CD14-positive monocyte (primary cell): ENCODE results near the gene AR. TPM values are rescaled to one million over a fixed set of nuclear protein-coding genes. Genes with fewer than 3 reads are reported as not detected.

ENCODE experiments used
- DNase-seq, 3 donors: peaks; one replicate each; pipeline ENCODE4 v3.0.0-alpha.2; 2011 to 2022
- H2AFZ ChIP-seq: 2 replicates; pipeline ENCODE4 v1.6.0; 2012; ENCODE audit warnings: mild to moderate bottlenecking, low read depth, low read length, inconsistent platforms; ENCODE audit not compliant: insufficient read depth, poor library complexity, severe bottlenecking
- H3K27ac ChIP-seq, 2 donors: 1 replicate in 1 of 2; 2 replicates in 1 of 2; pipeline ENCODE4 v1.5.1; 2012 to 2013; ENCODE audit warnings: low read length in 2 of 2, control low read depth in 1 of 2, inconsistent platforms in 1 of 2, low read depth in 1 of 2, mild to moderate bottlenecking in 1 of 2
- H3K27me3 ChIP-seq, 2 donors: one replicate each; pipeline versions ENCODE4 v1.6.0 to v1.6.1; 2011 to 2013; ENCODE audit warnings: low read length in 2 of 2; ENCODE audit not compliant: control insufficient read depth in 2 of 2, insufficient read depth in 2 of 2
- H3K36me3 ChIP-seq, 2 donors: replicated peaks in 1 of 2; 1 replicate in 1 of 2; 2 replicates in 1 of 2; pipeline versions ENCODE4 v1.5.1 to v1.6.1; 2012 to 2013; ENCODE audit warnings: low read length in 2 of 2, control low read depth in 1 of 2, inconsistent platforms in 1 of 2, mild to moderate bottlenecking in 1 of 2; ENCODE audit not compliant: insufficient read depth in 2 of 2, control insufficient read depth in 1 of 2
- H3K4me1 ChIP-seq, 2 donors: 1 replicate in 1 of 2; 2 replicates in 1 of 2; pipeline versions ENCODE4 v1.5.1 to v1.6.1; 2012 to 2013; ENCODE audit warnings: low read length in 2 of 2, control low read depth in 1 of 2, inconsistent platforms in 1 of 2, mild to moderate bottlenecking in 1 of 2, moderate library complexity in 1 of 2; ENCODE audit not compliant: insufficient read depth in 2 of 2, control insufficient read depth in 1 of 2
- H3K4me2 ChIP-seq: replicated peaks from 2 replicates; pipeline ENCODE3; 2012; ENCODE audit warnings: low read length, moderate library complexity, mild to moderate bottlenecking; ENCODE audit not compliant: poor library complexity, severe bottlenecking; ENCODE audit errors: extremely low read depth
- H3K4me3 ChIP-seq, 3 experiments: fragments of 200-600 bp in 1 of 3; sonication (generic) in 1 of 3; replicated peaks in 1 of 3; 1 replicate in 2 of 3; 2 replicates in 1 of 3; pipeline ENCODE4 v1.5.1; 2011 to 2013; ENCODE audit warnings: low read length in 3 of 3, mild to moderate bottlenecking in 3 of 3, control low read depth in 2 of 3, low read depth in 2 of 3, inconsistent platforms in 1 of 3, moderate library complexity in 1 of 3
- H3K79me2 ChIP-seq: 2 replicates; pipeline ENCODE4 v1.6.0; 2012; ENCODE audit warnings: mild to moderate bottlenecking, control low read depth, inconsistent platforms, low read length, moderate library complexity; ENCODE audit not compliant: insufficient read depth
- H3K9ac ChIP-seq: 2 replicates; pipeline ENCODE4 v1.6.0; 2017; ENCODE audit warnings: low read length, mild to moderate bottlenecking; ENCODE audit not compliant: insufficient read depth, poor library complexity, severe bottlenecking
- H3K9me3 ChIP-seq, 2 donors: replicated peaks in 1 of 2; 1 replicate in 1 of 2; 2 replicates in 1 of 2; pipeline versions ENCODE4 v1.5.1 to v1.6.1; 2012 to 2013; ENCODE audit warnings: low read length in 2 of 2, control low read depth in 1 of 2; ENCODE audit not compliant: control insufficient read depth in 1 of 2, insufficient read depth in 1 of 2
- H4K20me1 ChIP-seq: 2 replicates; pipeline ENCODE4 v1.6.0; 2012; ENCODE audit warnings: mild to moderate bottlenecking, low read length, control low read depth, moderate library complexity; ENCODE audit not compliant: insufficient read depth
- H3K27ac Mint-ChIP-seq, 7 donors: one replicate each; pipeline ENCODE4 v1.8.0; 2020; ENCODE audit warnings: mild to moderate bottlenecking in 7 of 7, mixed read lengths in 7 of 7, moderate library complexity in 6 of 7, inconsistent platforms in 2 of 7
- H3K27me3 Mint-ChIP-seq, 3 donors: one replicate each; pipeline ENCODE4 v1.8.0; 2021 to 2022; ENCODE audit warnings: low read depth in 3 of 3, mild to moderate bottlenecking in 3 of 3, mixed read lengths in 3 of 3, moderate library complexity in 3 of 3, inconsistent platforms in 1 of 3
- H3K36me3 Mint-ChIP-seq, 2 donors: one replicate each; pipeline ENCODE4 v1.8.0; 2020; ENCODE audit warnings: mixed read lengths in 2 of 2, inconsistent platforms in 1 of 2, mild to moderate bottlenecking in 1 of 2
- H3K4me1 Mint-ChIP-seq: one replicate; pipeline ENCODE4 v1.8.0; 2020; ENCODE audit warnings: mild to moderate bottlenecking, mixed read lengths
- H3K4me3 Mint-ChIP-seq, 2 donors: one replicate each; pipeline ENCODE4 v1.8.0; 2020; ENCODE audit warnings: mild to moderate bottlenecking in 2 of 2, mixed read lengths in 2 of 2, moderate library complexity in 1 of 2
- H3K9me3 Mint-ChIP-seq, 7 donors: one replicate each; pipeline ENCODE4 v1.8.0; 2020 to 2022; ENCODE audit warnings: mixed read lengths in 7 of 7, mild to moderate bottlenecking in 6 of 7, moderate library complexity in 6 of 7, inconsistent platforms in 2 of 7
- CTCF ChIP-seq: fragments of 200-600 bp; IDR thresholded peaks from one replicate; pipeline ENCODE4 v1.8.0; 2022; ENCODE audit warnings: antibody characterized with exemption, mild to moderate bottlenecking
- WGBS: methylation state at CpG from one replicate; pipeline ENCODE4 v1.1.5; 2013; ENCODE audit warnings: missing lambda C conversion rate; ENCODE audit not compliant: insufficient coverage; 5-methylcytosine and 5-hydroxymethylcytosine counted together
- intact Hi-C, 2 donors: fragments of 100-400 bp; cut with micrococcal nuclease; formaldehyde crosslinking; loops; one replicate each; pipeline versions ENCODE4 v1.15.0 to v1.15.1; 2023
- polyA plus RNA-seq, 3 donors: library from polyadenylated mRNA; depleted of rRNA in 1 of 3; unstranded in 2 of 3; stranded (reverse) in 1 of 3; fragments of 300-500 nt in 2 of 3; fragments of >200 nt in 1 of 3; fragmentation: Illumina TruSeq in 2 of 3; gene quantifications; 1 replicate in 2 of 3; 2 replicates in 1 of 3; pipeline ENCODE4 v1.2.3, GENCODE V29; 2012 to 2021

Gene AR
- polyA plus RNA-seq, 3 donors: not detected

DNA sequence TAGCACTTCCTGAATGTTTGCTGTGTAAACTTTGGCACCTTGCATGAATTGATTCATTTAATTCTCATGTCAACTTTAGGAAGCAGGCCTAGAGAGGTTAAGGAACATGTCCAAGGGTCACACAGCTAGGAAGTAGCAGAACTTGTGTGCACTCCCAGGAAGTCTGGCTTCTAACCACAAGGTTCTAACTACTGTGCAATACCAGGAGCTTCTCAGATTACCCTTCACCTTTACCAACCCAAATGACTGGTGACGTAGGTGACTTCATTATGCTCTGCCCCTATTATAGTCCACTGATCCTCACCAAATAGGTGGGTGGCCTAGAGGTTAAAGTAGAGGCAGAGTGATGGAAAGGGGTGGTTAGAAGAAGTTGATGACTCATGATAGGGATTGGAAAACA is 14.4 kb downstream of the AR start:
- no peak overlapping the region for H3K27ac Mint-ChIP-seq
- Histone ChIP-seq H3K79me2 (no peaks in the 10 kb centered on the region), H3K9me3 (no peaks in the 10 kb centered on the region), H3K4me2 (no peak overlapping the region), H3K9ac (no peak overlapping the region), H3K4me1 (no peaks in the 10 kb centered on the region), H3K4me3 (no peak overlapping the region), H3K27ac (no peak overlapping the region), H3K27me3 (no peaks in the 10 kb centered on the region), H4K20me1 (no peaks in the 10 kb centered on the region), H2AFZ (no peak overlapping the region), H3K36me3 (no peaks in the 10 kb centered on the region)
- H3K27me3 Mint-ChIP-seq: no peaks in the 10 kb centered on the region
- no peaks in the 10 kb centered on the region for H3K4me1 Mint-ChIP-seq
- TF ChIP-seq CTCF: no peak
- DNase-seq: no peak
- no CpG with 5 or more reads among the region's 1 CpG for WGBS
- no peaks in the 10 kb centered on the region for H3K9me3 Mint-ChIP-seq
- intact Hi-C loops: no loop called here
- no peak overlapping the region for H3K4me3 Mint-ChIP-seq
- no peaks in the 10 kb centered on the region for H3K36me3 Mint-ChIP-seq

DNA sequence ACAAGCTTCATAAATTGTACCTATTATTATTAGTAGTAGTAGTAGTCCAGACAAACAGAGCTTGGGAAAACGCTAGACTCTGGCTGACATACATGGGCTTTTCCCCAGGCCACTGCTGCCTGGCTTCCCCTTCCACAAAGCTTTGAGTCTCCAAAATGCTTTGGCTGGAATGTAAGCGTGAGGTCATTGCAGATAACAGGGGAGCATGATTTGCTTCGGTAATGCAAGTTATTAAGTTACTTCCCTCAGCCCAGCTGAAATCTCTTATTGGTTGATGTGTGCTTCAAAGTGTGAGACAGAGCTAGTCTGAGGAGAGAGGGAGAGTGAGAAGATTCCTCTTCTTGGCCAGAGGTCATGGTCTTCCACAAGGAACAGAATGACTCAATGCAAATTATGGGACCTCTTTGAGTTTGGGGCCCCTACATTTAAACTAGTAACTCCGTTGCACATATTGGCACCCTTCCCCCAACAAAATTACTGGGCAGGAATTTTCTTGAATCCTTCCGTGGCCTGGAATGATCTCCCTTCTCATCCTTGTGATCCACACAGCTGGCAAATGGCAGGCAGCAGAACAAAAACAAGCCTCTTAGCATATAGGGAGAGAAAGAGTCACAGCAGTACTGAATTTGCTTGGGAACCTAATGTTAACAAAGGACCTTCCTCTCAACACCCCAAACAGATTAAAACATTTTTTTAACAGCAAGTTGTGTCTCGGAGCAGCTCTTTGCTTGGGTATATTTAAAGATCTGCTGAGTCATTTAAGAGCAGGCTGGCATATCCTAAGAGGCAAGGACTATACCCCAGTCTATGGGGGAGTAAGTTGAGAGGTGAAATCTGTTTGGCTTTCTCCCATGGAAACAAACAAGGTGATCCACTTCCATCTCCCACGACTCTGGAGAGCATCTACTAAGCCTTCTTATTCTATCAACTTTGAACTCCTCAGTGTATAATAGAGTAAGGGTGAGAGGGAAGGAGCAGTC is 19.9 kb downstream of the AR start:
- H4K20me1 ChIP-seq: no peaks in the 10 kb centered on the region
- H3K27me3 ChIP-seq: no peaks in the 10 kb centered on the region
- peaks cover 0 to 1% (median 0%) of the 10 kb centered on the region in 3 donors for H3K27me3 Mint-ChIP-seq
- no peak overlapping the region for H3K4me3 ChIP-seq
- TF ChIP-seq CTCF: no peak
- no CpG with 5 or more reads among the region's 7 CpGs for WGBS
- H3K79me2 ChIP-seq: no peaks in the 10 kb centered on the region
- no peak overlapping the region for H3K4me2 ChIP-seq
- H3K27ac Mint-ChIP-seq: no peak overlapping the region
- no peaks in the 10 kb centered on the region for H3K36me3 Mint-ChIP-seq
- H3K36me3 ChIP-seq: no peaks in the 10 kb centered on the region
- H3K4me1 ChIP-seq: no peaks in the 10 kb centered on the region
- no peaks in the 10 kb centered on the region for H3K9me3 ChIP-seq
- DNase-seq: no peak
- no peak overlapping the region for H3K9ac ChIP-seq
- intact Hi-C loops: no loop called here
- H3K9me3 Mint-ChIP-seq: no peaks in the 10 kb centered on the region
- no peak overlapping the region for H2AFZ ChIP-seq
- H3K27ac ChIP-seq: no peak overlapping the region
- H3K4me1 Mint-ChIP-seq: no peaks in the 10 kb centered on the region
- no peak overlapping the region for H3K4me3 Mint-ChIP-seq
